ENCODE results near the gene EIF4A2. TPM values are rescaled to one million over a fixed set of nuclear protein-coding genes. Genes with fewer than 3 reads are reported as not detected.
A peak's percentile ranks its signal among the peaks of the same experiment; 100 is the strongest.

Gene EIF4A2
- total RNA-seq (2014; rRNA removed; shearing (Covaris generic)) = 508 and 726 TPM in 2 replicates

DNA sequence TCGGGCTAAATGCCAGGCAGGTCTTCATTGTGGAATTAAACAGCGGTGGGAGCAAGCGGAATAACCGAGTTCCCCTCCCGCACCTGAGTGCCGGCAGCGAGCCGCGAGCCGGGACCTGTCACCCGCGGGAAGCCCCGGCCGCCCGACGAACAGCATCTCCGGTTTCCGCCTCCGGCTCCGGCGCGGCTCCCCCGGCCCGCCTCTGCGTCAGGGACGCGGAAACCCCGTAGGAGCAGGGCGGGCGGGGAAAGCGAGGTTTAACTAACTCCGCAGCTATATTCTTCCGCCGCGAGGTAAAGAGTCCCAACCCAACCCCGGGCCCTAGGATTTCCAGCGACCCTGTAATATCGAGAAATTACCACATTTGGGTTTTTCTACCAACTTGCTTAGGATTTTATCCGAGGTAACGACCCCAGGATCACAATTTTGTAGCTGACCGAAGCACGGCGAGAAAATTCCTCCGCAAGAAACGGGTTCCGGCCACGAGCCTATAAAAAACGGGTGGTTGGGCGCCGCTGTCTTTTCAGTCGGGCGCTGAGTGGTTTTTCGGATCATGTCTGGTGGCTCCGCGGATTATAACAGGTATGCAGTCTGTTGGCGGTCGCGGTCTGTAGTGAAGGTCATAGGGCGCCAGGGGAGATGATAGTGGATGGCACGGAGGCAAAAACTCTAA lies at the start of gene EIF4A2:
Gene EIF4A2, plus strand, starts transcription at position 520 of the 673 bp plus-strand sequence. Its CDS starts 34 bp downstream, at position 554.
- peak; percentile 84 for DNase-seq (ENCODE audit: low read depth)

DNA sequence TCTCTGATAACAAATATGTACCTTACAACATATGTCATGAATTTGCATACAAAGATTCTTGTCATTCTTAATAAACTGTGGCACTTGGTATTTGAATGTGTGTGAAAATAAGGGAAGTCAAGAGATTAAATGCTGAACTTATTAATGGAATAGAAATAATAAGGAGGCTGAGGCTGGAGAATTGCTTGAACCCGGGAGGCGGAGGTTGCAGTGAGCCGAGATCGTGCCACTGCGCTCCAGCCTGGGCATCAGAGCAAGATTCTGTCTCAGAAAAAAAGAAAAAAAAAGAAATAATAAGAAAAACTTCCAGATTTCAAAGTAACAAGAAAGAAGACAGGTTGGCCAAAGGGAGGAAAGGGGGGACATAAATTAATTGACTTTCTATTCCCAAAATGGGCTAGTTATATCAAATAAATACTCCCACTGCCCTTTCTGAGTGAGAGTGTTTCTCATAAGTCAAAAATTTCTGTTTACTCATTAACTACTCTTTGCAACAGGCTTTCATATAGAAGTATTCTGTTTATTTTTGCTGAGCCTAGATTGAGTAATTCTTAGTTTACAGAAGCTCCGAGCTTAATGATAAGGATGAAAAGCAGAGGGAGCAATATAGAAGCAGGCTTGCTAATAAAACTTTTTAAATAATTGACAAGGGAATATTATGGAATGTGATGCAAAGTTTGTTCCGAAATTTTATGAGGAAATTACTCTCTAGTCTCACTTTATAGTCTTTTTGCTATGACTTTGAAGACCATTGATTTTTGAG lies 40.6 kb upstream of the EIF4A2 start:
- no peak for DNase-seq (ENCODE audit: low read depth)

DNA sequence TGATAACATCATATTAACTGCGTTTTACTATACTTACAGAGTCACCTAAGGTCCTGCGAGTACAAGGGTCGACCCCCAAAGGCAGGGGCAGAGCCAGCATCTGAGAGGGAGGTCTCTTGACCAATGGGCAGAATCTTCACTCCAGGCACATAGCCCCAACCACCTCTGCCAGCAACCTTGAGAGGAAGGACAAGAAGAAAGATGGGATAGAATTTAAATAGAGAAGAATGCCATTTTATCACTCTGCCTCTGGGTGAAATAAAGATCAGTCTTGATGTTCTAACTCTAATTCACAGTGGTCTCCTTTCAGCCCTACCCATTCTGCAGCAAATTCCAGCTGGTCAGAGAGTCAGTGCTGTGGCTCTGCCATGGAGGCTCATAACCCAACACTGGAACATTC lies 39.7 kb upstream of the EIF4A2 start:
- no peak for DNase-seq (ENCODE audit: low read depth)

DNA sequence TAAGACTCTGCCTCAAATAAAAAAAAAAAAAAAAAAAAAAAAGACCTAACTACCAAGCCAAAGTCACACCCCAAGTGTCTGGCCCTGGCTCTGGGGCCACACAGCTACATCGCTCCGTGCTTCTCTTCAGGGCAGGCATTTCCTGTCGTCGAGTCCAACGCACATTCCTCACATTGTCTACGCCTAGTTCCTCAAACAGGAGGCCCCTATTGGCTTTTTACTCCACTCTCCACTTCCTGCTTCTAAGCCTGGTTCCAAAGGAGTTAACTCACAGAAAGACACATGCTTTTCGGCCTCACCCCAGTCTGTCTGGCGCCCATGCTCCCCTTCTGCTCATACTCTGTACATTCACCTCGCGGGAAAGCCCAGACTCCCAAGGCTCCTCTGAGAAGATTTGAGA lies 37.4 kb upstream of the EIF4A2 start:
- peak; percentile 40 for DNase-seq (ENCODE audit: low read depth)

DNA sequence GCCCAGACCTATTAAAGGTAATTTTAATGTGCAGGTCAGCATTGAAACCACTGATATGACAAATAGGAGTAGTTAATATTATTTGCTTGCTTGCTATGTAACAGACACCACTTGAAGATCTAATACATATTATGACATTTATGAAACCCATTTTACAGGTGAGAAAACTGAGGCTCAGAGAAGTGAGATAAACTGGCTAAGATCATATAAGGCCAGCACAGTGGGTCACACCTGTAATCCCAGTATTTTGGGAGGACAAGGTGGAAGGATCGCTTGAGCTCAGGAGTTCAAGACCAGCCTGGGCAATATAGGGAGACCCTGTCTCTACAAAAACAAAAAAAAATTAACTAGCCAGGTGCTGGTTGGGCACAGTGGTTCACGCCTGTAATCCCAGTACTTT lies 33.1 kb upstream of the EIF4A2 start:
- no peak for DNase-seq (ENCODE audit: low read depth)

DNA sequence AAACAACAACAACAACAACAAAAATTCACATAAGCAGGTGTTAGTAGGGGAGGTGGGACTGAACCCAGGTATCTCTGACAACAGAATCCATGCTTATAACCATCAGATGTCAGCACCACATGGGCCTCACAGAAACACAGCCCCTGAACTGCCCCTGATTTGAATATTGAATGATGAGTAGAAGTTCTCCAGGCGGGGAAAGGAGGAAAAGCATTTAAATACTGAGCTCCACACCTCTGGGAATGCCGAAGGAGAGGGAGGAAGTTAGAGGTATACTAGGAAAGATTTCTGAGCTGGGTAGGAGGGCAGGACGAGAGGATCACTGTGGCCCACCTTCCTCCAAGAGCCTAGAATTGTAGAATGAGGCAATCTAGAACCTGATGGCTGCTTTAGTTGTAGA lies 31.9 kb upstream of the EIF4A2 start:
- no peak for DNase-seq (ENCODE audit: low read depth)

DNA sequence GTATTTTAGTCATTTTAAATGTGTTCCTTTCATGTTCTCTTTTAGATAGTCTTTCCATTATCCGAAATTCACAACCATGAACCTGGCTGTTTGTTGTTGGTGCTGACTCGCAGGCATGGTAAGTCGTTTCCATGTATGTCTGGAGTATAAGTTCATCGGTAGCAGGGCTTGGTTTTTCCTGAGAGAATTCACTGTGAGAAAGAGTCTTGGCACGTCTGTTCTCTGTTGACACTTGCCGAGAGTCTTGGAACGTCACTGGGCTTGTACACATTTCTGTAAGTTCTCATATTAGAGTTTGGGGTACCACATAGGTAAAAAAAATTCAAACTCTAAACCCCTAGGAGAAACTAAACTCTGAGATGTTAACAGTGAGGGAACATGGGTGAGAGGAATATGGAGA lies 29.4 kb upstream of the EIF4A2 start:
- DNase-seq (ENCODE audit: low read depth) = no peak

DNA sequence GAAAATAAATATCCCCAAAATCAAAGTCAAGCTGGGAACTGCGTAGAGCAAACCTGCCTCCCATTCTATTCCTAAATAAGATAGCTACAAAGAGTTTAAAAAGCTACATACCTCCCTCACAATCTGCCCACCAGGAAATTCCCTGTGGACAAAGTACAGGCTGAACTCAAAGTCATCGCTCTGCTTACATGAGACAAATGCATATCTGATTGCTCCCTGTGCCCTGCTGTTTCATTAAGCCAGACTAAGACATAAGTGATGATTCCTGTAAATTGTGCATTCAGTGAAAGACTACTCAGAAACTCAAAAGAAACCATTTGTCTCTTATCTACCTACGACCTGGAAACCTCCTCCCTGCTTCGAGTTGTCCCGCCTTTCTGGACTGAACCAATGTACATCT lies 28.5 kb upstream of the EIF4A2 start:
- DNase-seq (ENCODE audit: low read depth) = no peak

DNA sequence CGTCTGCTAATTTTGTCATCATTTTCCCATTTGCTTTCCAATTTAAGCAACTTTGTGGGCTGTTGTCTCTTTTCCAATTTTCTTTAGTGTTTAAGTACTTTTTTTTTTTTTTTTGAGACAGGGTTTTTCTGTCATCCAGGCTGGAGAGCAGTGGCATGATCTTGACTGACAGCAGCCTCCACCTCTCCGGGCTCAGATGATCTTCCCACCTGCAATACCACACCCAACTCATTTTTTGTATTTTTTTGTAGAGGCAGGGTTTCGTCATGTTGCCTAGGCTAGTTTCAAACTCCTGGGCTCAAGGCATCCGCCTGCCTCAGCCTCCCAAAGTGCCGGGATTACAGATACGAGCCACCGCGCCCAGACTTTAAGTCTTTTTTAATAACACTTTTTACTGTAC lies 26.2 kb upstream of the EIF4A2 start:
- no peak for DNase-seq (ENCODE audit: low read depth)

DNA sequence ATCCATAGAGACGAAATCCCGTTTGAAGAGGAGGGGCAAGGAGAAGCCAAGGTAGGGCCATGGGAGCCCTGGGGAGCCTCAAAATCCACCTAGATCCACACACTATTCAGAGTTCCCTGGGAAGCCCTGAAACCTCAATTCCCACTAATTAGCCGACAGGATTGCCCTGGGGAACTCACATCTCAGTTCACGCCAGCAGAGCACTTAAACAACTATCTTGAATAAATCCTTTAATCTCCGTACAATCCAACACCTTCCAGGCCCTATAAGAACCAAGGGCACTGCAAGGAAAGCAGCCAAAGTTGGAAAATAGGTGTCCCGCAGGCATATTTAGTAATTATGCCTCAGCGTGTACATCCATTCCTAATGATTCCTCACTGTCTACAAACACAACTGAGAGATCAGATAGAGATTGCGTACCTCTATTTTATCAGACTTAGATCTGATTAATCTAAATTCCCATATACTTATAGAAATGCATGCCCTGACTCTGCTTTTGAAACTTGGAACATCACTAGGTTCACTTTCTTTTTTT lies 25.6 kb upstream of the EIF4A2 start:
- no peak for DNase-seq (ENCODE audit: low read depth)

DNA sequence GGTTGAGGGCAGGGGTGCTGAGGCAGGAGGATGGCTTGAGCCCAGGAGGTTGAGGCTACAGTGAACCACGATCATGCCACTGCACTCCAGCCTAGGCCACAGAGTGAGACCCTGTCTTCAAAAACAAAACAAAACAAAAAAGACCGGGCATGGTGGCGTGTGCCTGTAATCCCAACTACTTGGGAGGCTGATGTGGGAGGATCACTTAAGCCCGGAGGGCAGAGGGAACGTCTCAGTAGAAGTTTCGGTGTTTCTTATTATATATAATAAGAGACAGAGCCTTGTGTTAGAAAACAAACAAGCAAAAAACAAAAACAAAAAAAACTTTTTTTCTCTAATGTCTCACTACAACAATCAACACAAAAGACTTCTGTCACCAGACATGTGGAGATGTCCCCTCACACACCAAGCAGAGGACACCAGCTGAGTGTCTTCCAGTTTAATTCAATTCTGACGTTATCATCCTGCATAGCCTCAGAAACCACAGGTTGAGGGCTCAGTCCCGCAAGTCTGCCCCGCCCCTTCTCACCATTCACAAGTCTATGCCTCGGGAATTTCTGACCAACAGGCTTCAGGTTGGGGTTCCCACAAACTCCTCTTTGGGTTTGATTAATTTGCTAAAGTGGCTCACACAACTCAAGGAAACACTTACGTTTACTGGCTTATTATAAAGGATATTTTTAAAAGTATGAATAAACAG lies 24.0 kb upstream of the EIF4A2 start:
- peak; percentile 28 for DNase-seq (ENCODE audit: low read depth)

DNA sequence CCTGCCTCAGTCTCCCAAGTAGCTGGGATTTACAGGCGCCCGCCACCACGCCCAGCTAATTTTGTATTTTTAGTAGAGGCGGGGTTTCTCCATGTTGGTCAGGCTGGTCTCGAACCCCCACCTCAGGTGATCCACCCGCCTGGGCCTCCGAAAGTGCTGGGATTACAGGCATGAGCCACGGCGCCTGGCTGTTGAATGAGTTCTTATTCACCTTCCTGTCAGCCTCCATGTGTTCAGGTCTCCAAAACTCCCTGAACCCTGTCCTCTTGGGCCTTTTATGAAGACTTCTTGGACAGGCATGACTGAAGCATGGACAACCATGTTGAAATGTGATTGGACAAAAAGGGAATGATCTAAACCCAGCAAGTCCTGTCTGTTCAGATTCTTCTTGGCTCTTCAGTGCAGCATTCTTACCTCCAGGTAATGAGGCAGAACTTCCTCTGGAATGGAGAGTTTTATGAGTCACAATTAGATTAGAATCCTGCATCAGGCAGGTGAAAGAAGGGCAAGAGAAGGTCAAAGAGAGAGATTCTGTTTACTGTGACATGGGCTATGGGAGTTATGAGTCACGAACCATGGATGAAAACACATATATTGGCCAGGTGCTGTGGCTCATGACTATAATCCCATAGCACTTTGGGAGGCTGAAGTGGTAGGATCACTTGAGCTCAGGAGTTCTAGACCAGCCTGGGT lies 23.1 kb upstream of the EIF4A2 start:
- peak; percentile 75 for DNase-seq (ENCODE audit: low read depth)

DNA sequence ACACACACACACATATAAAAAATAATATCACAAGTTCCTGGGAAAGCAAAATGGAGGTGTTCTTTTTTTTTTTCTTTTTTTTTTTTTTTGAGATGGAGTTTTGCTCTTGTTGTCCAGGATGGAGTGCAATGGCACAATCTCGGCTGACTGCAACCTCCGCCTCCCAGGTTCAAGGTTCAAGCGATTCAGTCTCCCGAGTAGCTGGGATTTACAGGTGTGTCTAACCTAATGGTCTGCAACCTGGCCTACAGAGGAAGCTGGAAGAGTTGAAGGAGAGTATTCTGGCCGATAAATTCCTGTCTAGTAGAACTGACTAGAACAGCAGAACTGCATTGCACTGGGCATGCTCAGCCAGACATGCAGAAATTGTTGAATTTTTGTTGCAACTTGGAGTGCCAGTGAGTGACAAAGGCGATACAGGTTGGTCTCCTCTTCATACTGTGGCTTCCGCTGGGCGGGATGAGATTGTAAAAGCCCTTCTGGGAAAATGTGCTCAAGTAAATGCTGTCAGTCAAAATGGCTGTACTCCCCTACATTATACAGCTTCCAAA lies 22.4 kb upstream of the EIF4A2 start:
- DNase-seq (ENCODE audit: low read depth) = no peak

DNA sequence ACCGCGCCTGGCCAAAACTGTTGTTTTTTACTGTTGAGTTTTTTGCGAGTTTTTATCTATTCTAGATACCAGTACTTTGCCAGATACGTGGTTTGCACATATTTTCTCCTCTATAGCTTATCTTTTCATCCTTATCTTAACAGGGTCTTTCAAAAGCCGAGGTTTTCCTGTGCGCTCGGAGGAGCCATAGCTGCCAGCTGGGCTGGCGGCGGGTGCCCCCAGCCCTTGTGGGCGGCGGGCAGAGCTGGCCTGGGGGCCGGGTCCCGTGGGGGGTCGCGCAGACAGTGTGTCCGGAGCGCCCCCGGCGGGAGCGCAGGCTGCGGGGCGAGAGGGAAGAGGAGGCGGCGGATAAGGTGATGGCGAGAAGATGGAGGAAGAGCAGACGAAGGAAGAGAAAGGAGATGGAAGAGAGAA lies 11.1 kb upstream of the EIF4A2 start:
- DNase-seq (ENCODE audit: low read depth) = no peak

DNA sequence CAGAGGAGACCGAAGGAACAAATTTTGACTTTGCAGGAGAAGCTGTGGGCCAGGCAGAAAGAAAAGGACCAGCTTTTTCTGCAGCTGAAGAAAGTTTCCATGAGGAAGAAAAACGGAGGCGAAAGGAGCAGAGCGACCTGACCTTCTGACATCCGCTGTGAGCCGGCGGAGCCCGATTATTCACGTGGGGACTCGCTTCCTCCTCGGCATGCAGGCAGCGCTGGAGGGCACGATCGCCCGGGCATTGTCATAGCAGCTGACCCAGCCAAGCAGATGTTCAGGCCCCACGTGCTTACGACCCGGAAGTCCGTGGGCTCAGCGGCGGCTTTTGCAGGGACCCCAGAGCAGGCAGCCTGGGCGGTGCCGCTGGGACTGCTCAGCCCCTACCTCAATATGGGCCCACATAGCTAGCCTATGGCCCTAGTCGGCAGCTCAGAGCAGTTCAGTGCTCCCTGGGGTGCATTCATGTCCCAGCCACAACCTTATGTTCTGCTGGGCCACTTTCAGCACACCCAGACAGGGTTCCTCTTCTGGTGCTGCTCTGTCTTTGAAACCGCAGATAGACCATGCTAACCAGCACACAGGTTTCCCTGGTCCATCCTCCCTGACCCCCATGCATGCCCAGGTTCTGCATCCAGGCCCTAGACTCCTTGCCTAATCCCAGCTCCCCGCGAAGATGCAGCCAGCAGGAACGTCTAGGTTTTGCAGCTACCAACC lies 10.5 kb upstream of the EIF4A2 start:
- DNase-seq (ENCODE audit: low read depth) = peak; percentile 53

DNA sequence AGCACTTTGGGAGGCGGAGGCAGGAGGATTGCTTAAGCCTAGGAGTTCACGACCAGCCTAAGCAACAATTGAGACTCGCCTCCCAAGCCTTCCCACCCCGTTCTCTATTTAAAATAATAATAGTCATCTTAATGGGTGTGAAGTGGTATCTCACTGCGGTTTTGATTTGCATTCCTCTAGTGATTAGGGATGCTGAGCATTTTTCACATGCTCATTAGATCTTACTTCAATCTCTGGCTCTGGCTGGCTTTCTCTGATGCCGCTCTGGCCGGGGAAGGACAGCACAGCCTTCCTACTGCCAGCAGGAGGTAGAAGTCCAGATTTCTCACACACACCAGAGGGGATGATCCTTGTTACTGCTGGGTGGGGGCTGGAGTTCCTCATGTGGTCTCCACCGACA lies 7.4 kb upstream of the EIF4A2 start:
- no peak for DNase-seq (ENCODE audit: low read depth)

DNA sequence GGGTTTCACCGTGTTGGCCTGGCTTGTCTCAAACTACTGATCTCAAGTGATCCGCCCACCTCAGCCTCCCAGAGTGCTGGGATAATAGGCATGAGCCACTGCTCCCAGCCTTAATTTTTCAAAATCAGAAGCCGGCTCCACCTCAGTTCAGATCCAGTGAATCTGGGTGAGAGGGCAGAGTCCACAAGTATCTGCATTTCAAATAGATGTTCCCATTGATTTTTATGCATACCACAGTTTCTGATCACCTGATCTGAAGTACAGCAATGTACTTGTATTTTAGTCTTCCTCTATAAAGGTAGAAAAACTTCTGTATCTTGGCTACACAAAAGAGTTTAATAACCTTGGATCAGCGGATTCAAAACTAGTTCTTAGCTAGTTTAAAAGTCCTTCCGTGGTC lies 4.2 kb upstream of the EIF4A2 start:
- no peak for DNase-seq (ENCODE audit: low read depth)

DNA sequence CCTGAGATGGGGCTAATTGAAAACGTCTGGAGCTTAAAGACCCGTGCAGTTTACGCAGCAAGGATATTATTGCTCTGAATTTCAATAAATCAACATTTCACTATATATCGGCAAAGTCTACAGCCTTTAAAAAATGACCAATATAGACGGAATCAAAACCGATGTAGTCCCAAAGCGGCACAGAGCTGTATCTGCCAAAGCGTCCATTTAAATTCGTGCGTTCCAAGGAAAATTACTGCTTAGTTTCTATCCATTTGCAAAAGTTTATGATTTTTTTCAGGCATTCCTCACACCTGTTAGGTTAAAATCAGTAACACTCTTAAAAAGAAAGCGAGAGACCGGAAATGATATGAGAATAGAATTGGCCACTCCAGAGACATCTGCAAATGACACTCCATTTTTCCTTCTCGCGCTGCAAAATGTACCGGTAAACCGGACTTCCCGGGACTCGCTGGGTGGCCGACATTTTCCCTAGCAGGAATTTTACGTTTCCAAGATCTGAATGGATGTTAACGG lies 777 bp upstream of the EIF4A2 start:
- no peak for DNase-seq (ENCODE audit: low read depth)

DNA sequence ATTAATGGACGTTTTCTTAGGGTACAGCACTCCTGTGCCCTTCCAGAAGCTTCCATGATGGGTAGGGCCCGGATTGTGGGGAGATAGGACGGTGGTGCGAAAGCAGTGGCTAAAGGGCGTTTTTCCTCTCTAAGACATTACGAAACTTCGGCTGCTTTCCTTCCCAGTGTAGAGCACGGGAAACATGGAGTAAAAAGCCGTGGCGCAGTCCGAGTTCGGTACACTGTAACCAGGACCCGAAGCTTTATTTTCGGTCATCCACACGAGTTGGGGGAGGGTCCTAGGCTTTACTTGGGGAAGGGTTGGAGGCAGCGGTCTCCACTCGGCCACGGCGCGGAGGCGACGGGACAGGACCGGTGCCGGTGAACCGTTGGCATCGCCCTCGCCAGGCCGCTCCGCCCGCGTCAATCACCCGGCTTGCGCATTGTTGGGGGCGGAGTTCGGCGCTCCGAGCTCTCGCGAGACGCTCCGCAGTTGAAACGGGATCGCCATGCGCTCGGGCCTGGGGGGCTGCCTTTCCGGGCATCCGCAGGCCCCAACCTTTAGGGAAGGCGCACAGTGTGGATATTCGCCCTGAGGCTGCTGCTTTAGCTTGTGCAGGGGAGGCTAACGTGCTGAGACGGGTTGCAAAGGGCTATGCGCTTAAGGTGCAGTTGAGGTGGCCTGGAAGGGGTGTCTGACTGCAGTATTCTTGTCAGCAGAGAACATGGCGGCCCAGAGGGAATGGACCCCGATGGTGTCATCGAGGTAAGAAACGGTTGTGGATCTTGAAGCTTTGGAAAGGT lies 546 bp downstream of the EIF4A2 start:
- peak; percentile 74 for DNase-seq (ENCODE audit: low read depth)

Measured in M059J (cell line).